Mesendoderm (in vitro differentiated cells): Measurements from ENCODE around the gene EPB41L2.

ENCODE experiments used
- DNase-seq: peaks from one replicate; pipeline ENCODE4 v3.0.0; 2013
- H2AK5ac ChIP-seq: 2 replicates; pipeline ENCODE4 v1.6.1; 2013; ENCODE audit warnings: low read length, inconsistent platforms
- H2BK120ac ChIP-seq: 2 replicates; pipeline ENCODE4 v1.6.1; 2013; ENCODE audit warnings: low read depth, mild to moderate bottlenecking, low read length, moderate library complexity, mixed read lengths
- H2BK15ac ChIP-seq: replicated peaks from 2 replicates; pipeline ENCODE4 v1.6.1; 2013; ENCODE audit warnings: low read depth, mild to moderate bottlenecking, moderate library complexity
- H2BK5ac ChIP-seq: 2 replicates; pipeline ENCODE4 v1.6.1; 2013; ENCODE audit warnings: low read length, inconsistent platforms
- H3K18ac ChIP-seq: 2 replicates; pipeline ENCODE4 v1.6.1; 2013; ENCODE audit warnings: mild to moderate bottlenecking, low read length, mixed read lengths
- H3K23ac ChIP-seq: one replicate; pipeline ENCODE4 v1.6.1; 2013; ENCODE audit warnings: low read length
- H3K27ac ChIP-seq: 2 replicates; pipeline ENCODE4 v1.5.1; 2013; ENCODE audit warnings: low read depth, mild to moderate bottlenecking, inconsistent platforms, low read length, moderate library complexity
- H3K27me3 ChIP-seq: 2 replicates; pipeline ENCODE4 v1.6.1; 2013; ENCODE audit warnings: low read length, control low read depth, mild to moderate bottlenecking, inconsistent platforms; ENCODE audit not compliant: insufficient read depth, poor library complexity
- H3K36me3 ChIP-seq: 2 replicates; pipeline ENCODE4 v1.6.1; 2013; ENCODE audit warnings: low read length, inconsistent platforms; ENCODE audit not compliant: control insufficient read depth, insufficient read depth
- H3K4ac ChIP-seq: one replicate; pipeline ENCODE4 v1.6.1; 2013; ENCODE audit warnings: low read depth, mild to moderate bottlenecking, low read length, moderate library complexity
- H3K4me1 ChIP-seq: 2 replicates; pipeline ENCODE4 v1.6.1; 2013; ENCODE audit warnings: low read depth, low read length, inconsistent platforms; ENCODE audit not compliant: control insufficient read depth
- H3K4me2 ChIP-seq: 2 replicates; pipeline ENCODE4 v1.6.1; 2013; ENCODE audit warnings: low read length
- H3K4me3 ChIP-seq: 2 replicates; pipeline ENCODE4 v1.5.1; 2013; ENCODE audit warnings: mild to moderate bottlenecking, low read length
- H3K56ac ChIP-seq: one replicate; pipeline ENCODE4 v1.6.1; 2013; ENCODE audit warnings: low read length
- H3K79me1 ChIP-seq: 2 replicates; pipeline ENCODE4 v1.6.1; 2013; ENCODE audit warnings: low read length, inconsistent platforms
- H3K79me2 ChIP-seq: 2 replicates; pipeline ENCODE4 v1.6.1; 2013; ENCODE audit warnings: mild to moderate bottlenecking, low read length; ENCODE audit not compliant: control insufficient read depth, insufficient read depth
- H3K9ac ChIP-seq: 2 replicates; pipeline ENCODE4 v1.6.1; 2013; ENCODE audit warnings: low read length, inconsistent platforms
- H4K5ac ChIP-seq: one replicate; pipeline ENCODE4 v1.6.1; 2013; ENCODE audit warnings: low read length
- H4K8ac ChIP-seq: one replicate; pipeline ENCODE4 v1.6.1; 2013; ENCODE audit warnings: low read depth, mild to moderate bottlenecking, control low read depth, low read length, moderate library complexity
- WGBS: extraction: QIAGEN DNeasy Blood & Tissue Kit; methylation state at CpG from one replicate; pipeline ENCODE4 v1.1.7; 2013; ENCODE audit warnings: low lambda C conversion rate, missing lambda C conversion rate; ENCODE audit not compliant: insufficient coverage; ENCODE audit errors: extremely low coverage; 5-methylcytosine and 5-hydroxymethylcytosine counted together

The EPB41L2 gene

GRCh38 chr6:131007286-131007685 lies 55.8 kb downstream of the EPB41L2 start:
- no peak overlapping the region for H3K23ac ChIP-seq
- no peaks in the 10 kb centered on the region for H3K27me3 ChIP-seq
- peaks cover 5% of the 10 kb centered on the region for H3K4me1 ChIP-seq
- H2BK5ac ChIP-seq = no peak overlapping the region
- no peak overlapping the region for H3K4me2 ChIP-seq
- no peak for DNase-seq
- no peak overlapping the region for H3K27ac ChIP-seq
- no peak overlapping the region for H2AK5ac ChIP-seq
- no peak overlapping the region for H2BK15ac ChIP-seq
- no peaks in the 10 kb centered on the region for H3K36me3 ChIP-seq
- no peak overlapping the region for H3K9ac ChIP-seq
- H3K56ac ChIP-seq = no peak overlapping the region
- no peak overlapping the region for H3K4ac ChIP-seq
- H4K5ac ChIP-seq = no peak overlapping the region
- no peak overlapping the region for H3K18ac ChIP-seq
- no peak overlapping the region for H4K8ac ChIP-seq
- peaks cover 15% of the 10 kb centered on the region for H3K79me2 ChIP-seq
- no peak overlapping the region for H2BK120ac ChIP-seq
- H3K79me1 ChIP-seq = peaks cover 18% of the 10 kb centered on the region
- H3K4me3 ChIP-seq = no peak overlapping the region
- WGBS = no CpG with 5 or more reads among the region's 5 CpGs

- H3K27ac ChIP-seq = no peak overlapping the region
- no CpG with 5 or more reads among the region's 3 CpGs for WGBS
- no peak overlapping the region for H3K4me2 ChIP-seq
Measured at GRCh38 chr6:131005439-131006016, 57.5 kb downstream of the EPB41L2 start.

GRCh38 chr6:131004936-131005335 lies 58.1 kb downstream of the EPB41L2 start:
- Histone ChIP-seq H4K8ac (no peak overlapping the region), H4K5ac (no peak overlapping the region), H2BK15ac (no peak overlapping the region), H3K79me2 (peaks cover 18% of the 10 kb centered on the region), H3K23ac (no peak overlapping the region), H3K27ac (no peak overlapping the region), H3K4ac (no peak overlapping the region), H3K27me3 (no peaks in the 10 kb centered on the region), H3K79me1 (peaks cover 17% of the 10 kb centered on the region), H2BK120ac (no peak overlapping the region), H3K36me3 (no peaks in the 10 kb centered on the region), H2BK5ac (no peak overlapping the region), H3K4me3 (no peak overlapping the region), H2AK5ac (no peak overlapping the region), H3K4me2 (no peak overlapping the region), H3K4me1 (peaks cover 16% of the 10 kb centered on the region), H3K9ac (no peak overlapping the region), H3K56ac (no peak overlapping the region), H3K18ac (no peak overlapping the region)
- no CpG with 5 or more reads among the region's 2 CpGs for WGBS
- DNase-seq = no peak

More at GRCh38 chr6:131005439-131006016, 57.5 kb downstream of the EPB41L2 start:
- H3K27me3 ChIP-seq = no peaks in the 10 kb centered on the region
- H4K5ac ChIP-seq = no peak overlapping the region
- no peak overlapping the region for H3K23ac ChIP-seq
- no peak overlapping the region for H4K8ac ChIP-seq
- peaks cover 15% of the 10 kb centered on the region for H3K79me2 ChIP-seq
- H3K4me1 ChIP-seq = peaks cover 11% of the 10 kb centered on the region
- no peak overlapping the region for H2BK15ac ChIP-seq
- no peak overlapping the region for H3K4me3 ChIP-seq
- H3K9ac ChIP-seq = no peak overlapping the region
- H2AK5ac ChIP-seq = no peak overlapping the region
- H3K79me1 ChIP-seq = peaks cover 15% of the 10 kb centered on the region
- H3K18ac ChIP-seq = no peak overlapping the region
- H3K36me3 ChIP-seq = no peaks in the 10 kb centered on the region
- no peak overlapping the region for H2BK5ac ChIP-seq
- no peak overlapping the region for H3K4ac ChIP-seq
- H3K56ac ChIP-seq = no peak overlapping the region
- no peak overlapping the region for H2BK120ac ChIP-seq
- DNase-seq = no peak

GRCh38 chr6:131004387-131004755 lies 58.7 kb downstream of the EPB41L2 start:
- Histone ChIP-seq H2BK5ac (no peak overlapping the region), H2AK5ac (no peak overlapping the region), H3K27me3 (no peaks in the 10 kb centered on the region), H2BK15ac (no peak overlapping the region), H3K79me2 (peaks cover 18% of the 10 kb centered on the region), H3K4me2 (no peak overlapping the region), H4K8ac (no peak overlapping the region), H2BK120ac (no peak overlapping the region), H3K4me3 (no peak overlapping the region), H3K9ac (no peak overlapping the region), H3K79me1 (peaks cover 15% of the 10 kb centered on the region), H3K18ac (no peak overlapping the region), H3K4ac (no peak overlapping the region), H3K36me3 (no peaks in the 10 kb centered on the region), H3K23ac (no peak overlapping the region), H3K56ac (no peak overlapping the region), H4K5ac (no peak overlapping the region), H3K27ac (no peak overlapping the region), H3K4me1 (peaks cover 16% of the 10 kb centered on the region)
- DNase-seq = no peak
- no CpG with 5 or more reads among the region's 1 CpG for WGBS

- Histone ChIP-seq H2BK5ac (no peak overlapping the region), H3K36me3 (no peaks in the 10 kb centered on the region), H3K4ac (no peak overlapping the region), H3K56ac (no peak overlapping the region), H4K5ac (no peak overlapping the region), H3K23ac (no peak overlapping the region), H3K9ac (no peak overlapping the region), H3K4me1 (peaks cover 19% of the 10 kb centered on the region), H2BK120ac (no peak overlapping the region), H3K27me3 (no peaks in the 10 kb centered on the region), H3K27ac (no peak overlapping the region), H3K4me3 (no peak overlapping the region), H4K8ac (no peak overlapping the region), H2AK5ac (no peak overlapping the region), H3K18ac (no peak overlapping the region), H3K79me2 (peaks cover 22% of the 10 kb centered on the region), H2BK15ac (no peak overlapping the region), H3K4me2 (no peak overlapping the region), H3K79me1 (peaks cover 19% of the 10 kb centered on the region)
- peak; percentile 36 for DNase-seq
- WGBS = no CpG with 5 or more reads among the region's 5 CpGs
Measured at GRCh38 chr6:131003488-131004386, 59.3 kb downstream of the EPB41L2 start.
